ENCODE measurements around the gene HMGXB3.
A peak's percentile ranks its signal among the peaks of the same experiment; 100 is the strongest.

Gene HMGXB3

GRCh38 chr5:149990518-149991376, 9.8 kb upstream of the HMGXB3 start:
- peak; percentile 67 to 72 for DNase-seq

- DNase-seq: no peak
These were observed 7.1 kb upstream of the HMGXB3 start for GRCh38 chr5:149993471-149993870.

- no peak for DNase-seq
These were observed 4.9 kb upstream of the HMGXB3 start for GRCh38 chr5:149995385-149996204.

- no peak for DNase-seq
These were observed 4.2 kb upstream of the HMGXB3 start for GRCh38 chr5:149996205-149996890.

DNA sequence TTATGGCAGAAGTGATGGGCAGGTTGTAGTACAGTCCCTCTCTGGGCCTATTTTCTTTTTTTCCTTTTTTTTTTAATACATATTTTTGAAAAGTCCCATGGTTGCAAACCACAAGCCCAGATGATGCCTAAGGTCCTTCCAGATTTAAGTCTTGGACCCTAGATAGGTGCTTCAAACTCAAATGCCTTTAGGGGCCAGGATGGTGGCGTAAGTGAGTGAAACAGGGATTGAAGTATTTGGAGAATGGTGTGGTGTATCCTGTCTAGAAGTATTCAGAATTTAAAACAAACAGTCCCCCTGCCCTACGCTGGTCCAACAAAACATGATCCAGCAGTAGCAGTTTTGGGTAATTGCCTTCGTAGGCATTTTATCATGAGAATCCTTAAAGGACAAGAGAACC, 2.3 kb upstream of the HMGXB3 start:
- DNase-seq: no peak

GRCh38 chr5:149999359-149999758, 1.2 kb upstream of the HMGXB3 start:
- DNase-seq: no peak

GRCh38 chr5:149999866-150000255, 678 bp upstream of the HMGXB3 start:
- DNase-seq: no peak

- no peak for DNase-seq
These were observed 586 bp downstream of the HMGXB3 start for GRCh38 chr5:150000990-150001659.

DNA sequence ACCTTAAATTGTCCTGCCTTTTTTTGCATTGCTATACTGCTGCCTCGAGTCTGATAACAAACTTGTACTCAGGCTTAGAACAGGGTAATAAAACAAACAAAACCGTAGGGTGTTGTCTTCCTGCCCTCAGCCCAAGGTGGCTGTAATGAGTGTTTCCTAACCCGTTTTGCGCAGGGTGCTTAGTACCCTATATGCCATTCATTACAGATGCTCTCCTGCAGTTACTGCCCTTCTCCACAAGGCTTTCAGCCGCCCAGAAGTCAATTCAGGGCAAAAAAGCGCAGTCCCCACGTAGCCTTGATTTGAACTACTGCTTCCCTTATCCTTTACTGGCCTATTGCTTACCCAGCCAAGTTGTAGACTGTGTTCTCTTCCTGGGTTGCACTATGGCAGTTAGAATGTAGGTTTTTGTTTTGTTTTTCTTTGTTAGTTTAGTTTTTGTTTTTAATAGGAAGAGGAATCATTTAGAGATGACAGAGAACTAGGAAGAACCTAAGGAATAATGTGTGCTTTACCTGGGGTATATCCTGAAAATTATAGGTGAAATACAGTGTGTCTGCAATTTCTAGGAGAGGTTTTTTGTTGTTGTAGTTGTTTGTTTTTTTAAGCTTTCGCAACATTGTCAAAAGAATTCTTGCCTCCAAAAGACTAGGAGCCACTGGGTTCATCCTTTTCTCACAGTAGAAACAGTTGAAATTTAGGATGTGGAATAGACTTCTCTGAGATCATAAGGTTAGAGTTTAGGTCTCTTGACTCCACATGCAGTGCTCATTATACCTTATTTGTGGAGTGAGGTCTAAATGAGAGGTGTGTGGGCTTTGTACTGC, 1.3 kb downstream of the HMGXB3 start:
- DNase-seq: peak; percentile 17 to 61

DNA sequence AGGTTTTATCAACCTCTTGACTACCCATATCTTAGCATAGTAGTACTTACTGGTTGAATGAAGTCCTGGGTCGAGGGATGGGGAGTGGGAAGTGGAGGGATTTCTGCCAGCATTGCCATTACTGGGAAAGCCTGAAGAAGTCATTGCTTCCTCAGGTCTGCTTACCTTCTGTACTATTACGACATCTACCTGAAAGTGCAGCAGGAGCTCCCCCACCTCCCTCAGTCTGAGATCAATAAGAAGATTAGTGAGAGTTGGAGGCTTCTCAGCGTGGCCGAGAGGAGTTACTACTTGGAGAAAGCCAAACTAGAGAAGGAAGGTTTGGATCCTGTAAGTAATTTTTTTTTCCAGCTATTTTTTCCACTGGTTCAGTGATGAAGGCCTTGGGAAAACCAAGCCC, 5.8 kb downstream of the HMGXB3 start:
- DNase-seq: no peak

DNA sequence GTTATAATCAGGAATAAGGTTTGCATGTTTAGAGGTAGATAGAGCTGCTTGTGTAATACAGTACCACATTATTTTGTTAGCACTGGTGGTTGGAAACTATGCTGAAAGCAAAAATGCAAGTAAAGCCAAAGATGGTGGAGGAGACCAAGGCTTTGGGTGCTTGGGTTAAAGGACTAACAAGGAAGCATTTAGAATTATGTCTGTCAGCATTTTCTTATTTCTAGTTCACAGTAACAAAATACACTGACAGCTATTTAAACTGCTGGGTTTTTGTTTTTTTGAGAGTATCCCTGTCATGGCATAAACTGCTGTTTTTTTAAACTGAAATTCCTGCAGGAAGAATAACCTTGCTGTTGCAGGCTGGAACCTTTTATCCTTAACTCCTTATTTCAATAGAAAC, 6.5 kb downstream of the HMGXB3 start:
- no peak for DNase-seq

DNA sequence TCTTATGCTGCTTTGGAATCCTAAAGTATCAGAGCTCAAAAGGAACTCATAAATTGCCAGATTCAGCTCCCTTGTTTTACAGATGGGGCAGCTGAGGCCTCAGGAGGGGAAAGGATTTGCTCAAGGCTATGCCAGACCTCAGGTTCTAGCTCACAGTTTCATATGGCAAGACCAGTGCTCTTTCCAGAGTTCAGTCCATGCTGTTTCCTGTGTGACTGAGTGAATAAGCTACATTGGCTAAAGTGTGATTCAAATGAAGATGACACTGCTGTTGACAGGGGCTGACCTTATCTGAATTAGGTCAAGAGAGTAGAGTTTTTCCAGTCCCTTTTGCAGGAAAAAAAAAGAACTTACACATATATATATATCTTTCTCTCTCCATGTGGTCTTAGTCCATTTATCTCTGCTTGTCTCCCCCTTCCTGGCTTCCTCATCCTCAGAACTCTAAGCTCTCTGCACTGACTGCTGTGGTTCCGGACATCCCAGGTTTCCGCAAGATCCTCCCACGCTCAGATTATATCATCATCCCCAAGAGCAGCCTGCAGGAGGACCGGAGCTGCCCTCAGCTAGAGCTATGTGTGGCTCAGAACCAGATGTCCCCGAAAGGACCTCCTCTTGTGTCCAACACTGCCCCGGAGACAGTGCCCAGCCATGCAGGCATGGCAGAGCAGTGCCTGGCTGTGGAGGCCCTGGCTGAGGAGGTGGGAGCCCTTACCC, 9.3 kb downstream of the HMGXB3 start:
- DNase-seq: no peak

- DNase-seq: no peak
These were observed 13.4 kb downstream of the HMGXB3 start for GRCh38 chr5:150013931-150014330.

- DNase-seq: no peak
These were observed 13.9 kb downstream of the HMGXB3 start for GRCh38 chr5:150014456-150014855.

DNA sequence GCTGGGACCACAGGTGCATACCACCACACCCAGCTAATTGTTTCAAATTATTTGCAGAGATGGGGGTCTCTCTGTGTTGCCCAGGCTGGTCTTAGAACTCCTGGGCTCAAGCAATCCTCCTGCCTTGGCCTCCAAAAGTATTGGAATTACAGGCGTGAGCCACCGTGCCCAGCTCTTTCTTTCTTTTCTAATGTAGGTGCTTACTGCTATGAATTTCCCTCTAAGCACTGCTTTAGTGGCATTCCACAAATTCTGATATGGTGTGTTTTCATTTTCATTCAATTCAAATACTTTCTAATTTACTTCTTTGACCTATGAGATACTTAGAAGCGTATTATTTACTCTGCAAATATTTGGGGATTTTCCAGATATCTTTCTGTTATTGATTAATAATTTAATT, 14.9 kb downstream of the HMGXB3 start:
- no peak for DNase-seq

GRCh38 chr5:150016537-150016936, 16.0 kb downstream of the HMGXB3 start:
- no peak for DNase-seq

- no peak for DNase-seq
These were observed 16.9 kb downstream of the HMGXB3 start for GRCh38 chr5:150017226-150018005.

DNA sequence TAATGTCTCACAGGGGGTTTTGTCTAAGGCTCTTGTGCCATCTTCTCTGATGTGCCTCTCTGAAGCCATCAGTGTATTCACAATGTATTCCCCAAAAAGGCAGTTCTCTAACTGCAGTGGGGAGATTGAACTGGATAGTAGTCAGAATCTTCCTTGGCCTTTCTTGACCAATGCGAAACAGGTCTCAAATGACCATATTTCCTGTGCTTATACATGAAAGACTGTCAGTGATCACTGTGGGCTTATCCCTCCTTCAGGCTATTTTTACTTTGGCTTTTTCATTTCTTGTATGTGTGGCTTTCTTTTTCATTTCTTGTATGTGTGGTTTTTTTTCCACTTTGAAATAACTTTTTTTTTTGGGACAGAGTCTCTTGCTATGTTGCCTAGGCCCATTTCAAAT, 19.7 kb downstream of the HMGXB3 start:
- DNase-seq: no peak

GRCh38 chr5:150021491-150022157, 21.1 kb downstream of the HMGXB3 start:
- DNase-seq: no peak

GRCh38 chr5:150022158-150022531, 21.6 kb downstream of the HMGXB3 start:
- no peak for DNase-seq

Measured in NCI-H524 (cell line).